SK-N-MC (cell line): Measurements from ENCODE around the gene AKR7A3.

ENCODE experiments used
- EZH2 ChIP-seq: fragments of 200-600 bp; sonication (generic); IDR thresholded peaks from one replicate; pipeline ENCODE4 v1.6.1; 2017; ENCODE audit warnings: antibody characterized with exemption
- POLR2AphosphoS5 ChIP-seq: IDR thresholded peaks from 2 replicates; pipeline ENCODE4 v1.6.1; 2012; ENCODE audit warnings: mild to moderate bottlenecking, low read depth, low read length, borderline replicate concordance

DNA sequence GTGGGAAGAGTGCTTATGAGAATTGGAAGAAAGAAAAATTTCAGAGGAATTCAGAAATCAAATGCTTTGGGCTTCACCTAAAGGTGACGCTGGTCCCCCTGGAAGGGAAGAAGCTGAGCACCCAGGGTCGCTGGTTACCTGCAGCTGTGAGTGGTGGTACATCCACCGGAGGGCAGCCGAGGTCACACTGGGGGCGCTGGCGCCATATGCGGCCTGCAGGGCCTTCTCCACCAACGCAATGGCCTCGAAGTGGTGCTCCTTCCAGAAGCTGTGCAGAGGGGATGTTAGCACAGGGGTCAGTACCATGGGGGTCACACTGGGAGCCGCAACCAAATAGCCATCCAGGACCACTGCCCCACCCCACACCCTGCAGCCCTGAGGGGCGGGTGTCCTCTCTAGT, 17.3 kb upstream of the AKR7A3 start:
- no peak for TF ChIP-seq POLR2AphosphoS5
- no peak for TF ChIP-seq EZH2
